K562 (cell line): ENCODE data around the gene KCNN4.

Experiments
- NFIC ChIP-seq: fragments of 450-650 bp; IDR thresholded peaks from 2 replicates; pipeline ENCODE4 v1.6.1; 2017; ENCODE audit warnings: mild to moderate bottlenecking, inconsistent platforms
- NFYB ChIP-seq: IDR thresholded peaks from 2 replicates; pipeline ENCODE4 v1.6.1; 2011; ENCODE audit warnings: mild to moderate bottlenecking, moderate library complexity; ENCODE audit not compliant: insufficient read length; ENCODE audit errors: extremely low read depth
- RNF2 ChIP-seq: sonication (generic); IDR thresholded peaks from 2 replicates; pipeline ENCODE4 v1.6.1; 2016
- TBL1XR1 ChIP-seq, 2 experiments: IDR thresholded peaks; 2 replicates each; pipeline ENCODE4 v1.6.1; 2012; ENCODE audit warnings: improper control_type of control experiment in 2 of 2, low read length in 2 of 2, mild to moderate bottlenecking in 1 of 2
- TF ChIP-seq, protein P1 (sequence below), 3 experiments: IDR thresholded peaks in 2 of 3; conservative IDR thresholded peaks in 1 of 3; 2 replicates each; pipeline ENCODE4 v1.5.1; 2011 to 2012; ENCODE audit warnings: low read length in 3 of 3, mild to moderate bottlenecking in 3 of 3, control low read depth in 2 of 3, improper control_type of control experiment in 1 of 3, inconsistent platforms in 1 of 3, low read depth in 1 of 3, mixed read lengths in 1 of 3, moderate library complexity in 1 of 3; ENCODE audit not compliant: insufficient read depth in 2 of 3
- TF ChIP-seq, protein P2 (sequence below): sonication (generic); formaldehyde crosslinking; IDR thresholded peaks from 2 replicates; pipeline ENCODE4 v1.8.0; 2022; ENCODE audit warnings: mild to moderate bottlenecking, missing genetic modification reagents

DNA sequence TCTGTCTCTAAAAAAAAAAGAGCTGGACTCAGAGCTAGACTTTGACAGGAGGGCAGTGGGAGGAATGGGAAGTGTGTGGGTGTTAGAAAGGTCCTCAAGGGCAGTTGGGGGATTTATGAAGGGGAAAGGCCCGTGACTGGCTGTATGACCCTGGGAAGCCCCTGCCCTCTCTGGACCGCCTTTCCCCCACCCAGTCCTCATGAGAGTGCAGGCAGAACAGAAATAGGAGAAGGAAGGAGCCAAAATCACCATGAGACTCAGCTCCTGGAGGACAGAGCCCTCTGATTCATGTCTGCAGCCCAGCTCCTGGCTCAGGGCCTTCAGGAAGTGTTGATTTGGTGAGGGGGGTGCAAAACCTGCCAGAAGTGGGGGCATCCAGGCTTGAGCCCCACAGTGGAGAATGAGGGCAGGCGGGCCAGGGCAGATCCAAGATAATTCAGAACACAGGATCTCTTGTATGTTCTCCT is 17.3 kb downstream of the KCNN4 start:
- TF ChIP-seq, protein P1, sequence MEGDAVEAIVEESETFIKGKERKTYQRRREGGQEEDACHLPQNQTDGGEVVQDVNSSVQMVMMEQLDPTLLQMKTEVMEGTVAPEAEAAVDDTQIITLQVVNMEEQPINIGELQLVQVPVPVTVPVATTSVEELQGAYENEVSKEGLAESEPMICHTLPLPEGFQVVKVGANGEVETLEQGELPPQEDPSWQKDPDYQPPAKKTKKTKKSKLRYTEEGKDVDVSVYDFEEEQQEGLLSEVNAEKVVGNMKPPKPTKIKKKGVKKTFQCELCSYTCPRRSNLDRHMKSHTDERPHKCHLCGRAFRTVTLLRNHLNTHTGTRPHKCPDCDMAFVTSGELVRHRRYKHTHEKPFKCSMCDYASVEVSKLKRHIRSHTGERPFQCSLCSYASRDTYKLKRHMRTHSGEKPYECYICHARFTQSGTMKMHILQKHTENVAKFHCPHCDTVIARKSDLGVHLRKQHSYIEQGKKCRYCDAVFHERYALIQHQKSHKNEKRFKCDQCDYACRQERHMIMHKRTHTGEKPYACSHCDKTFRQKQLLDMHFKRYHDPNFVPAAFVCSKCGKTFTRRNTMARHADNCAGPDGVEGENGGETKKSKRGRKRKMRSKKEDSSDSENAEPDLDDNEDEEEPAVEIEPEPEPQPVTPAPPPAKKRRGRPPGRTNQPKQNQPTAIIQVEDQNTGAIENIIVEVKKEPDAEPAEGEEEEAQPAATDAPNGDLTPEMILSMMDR (IDR thresholded peaks at IDR 0.05 in 2 of 3, conservative IDR thresholded peaks at IDR 0.05 in 1 of 3; ENCODE audit: insufficient read depth in 2 of 3, low read depth in 1 of 3, low read length in 3 of 3): no peak
- no peak for TF ChIP-seq RNF2
- TF ChIP-seq, protein P2, sequence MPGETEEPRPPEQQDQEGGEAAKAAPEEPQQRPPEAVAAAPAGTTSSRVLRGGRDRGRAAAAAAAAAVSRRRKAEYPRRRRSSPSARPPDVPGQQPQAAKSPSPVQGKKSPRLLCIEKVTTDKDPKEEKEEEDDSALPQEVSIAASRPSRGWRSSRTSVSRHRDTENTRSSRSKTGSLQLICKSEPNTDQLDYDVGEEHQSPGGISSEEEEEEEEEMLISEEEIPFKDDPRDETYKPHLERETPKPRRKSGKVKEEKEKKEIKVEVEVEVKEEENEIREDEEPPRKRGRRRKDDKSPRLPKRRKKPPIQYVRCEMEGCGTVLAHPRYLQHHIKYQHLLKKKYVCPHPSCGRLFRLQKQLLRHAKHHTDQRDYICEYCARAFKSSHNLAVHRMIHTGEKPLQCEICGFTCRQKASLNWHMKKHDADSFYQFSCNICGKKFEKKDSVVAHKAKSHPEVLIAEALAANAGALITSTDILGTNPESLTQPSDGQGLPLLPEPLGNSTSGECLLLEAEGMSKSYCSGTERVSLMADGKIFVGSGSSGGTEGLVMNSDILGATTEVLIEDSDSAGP (CRISPR knock-in tag): no peak
- no peak for TF ChIP-seq NFYB
- TF ChIP-seq NFIC: no peak
- no peak for TF ChIP-seq TBL1XR1 (IDR thresholded peaks at IDR 0.05; ENCODE audit: low read length in 2 of 2)
